Upper lobe of left lung (tissue), 6 donors: ENCODE results near the gene CAMKV. TPM values are rescaled to one million over a fixed set of nuclear protein-coding genes. Genes with fewer than 3 reads are reported as not detected.

Experiments
- ATAC-seq, 2 donors: fragments of 200-7000 bp; cut with Tn5 transposase; one replicate each; pipeline ENCODE4 v1.9.1; 2022; ENCODE audit warnings: mild to moderate bottlenecking in 2 of 2, moderate library complexity in 2 of 2; ENCODE audit not compliant: low FRiP score in 2 of 2
- DNase-seq, 2 donors: peaks; one replicate each; pipeline ENCODE4 v3.0.0-alpha.2; 2019 to 2020
- H3K27ac ChIP-seq, 4 donors: fragments of 200-600 bp; sonication (generic); one replicate each; pipeline ENCODE4 v1.5.1; 2016 to 2019
- H3K27me3 ChIP-seq, 4 donors: fragments of 200-600 bp; sonication (generic); one replicate each; pipeline ENCODE4 v1.5.1; 2017 to 2019
- H3K36me3 ChIP-seq, 4 donors: fragments of 200-600 bp; sonication (generic); one replicate each; pipeline ENCODE4 v1.5.1; 2016 to 2019
- H3K4me1 ChIP-seq, 4 donors: fragments of 200-600 bp; sonication (generic); one replicate each; pipeline ENCODE4 v1.5.1; 2018 to 2019
- H3K4me3 ChIP-seq, 4 donors: fragments of 200-600 bp; sonication (generic); one replicate each; pipeline ENCODE4 v1.5.1; 2017 to 2019; ENCODE audit warnings: mild to moderate bottlenecking in 2 of 4, moderate library complexity in 1 of 4
- H3K9me3 ChIP-seq, 4 donors: fragments of 200-600 bp; sonication (generic); one replicate each; pipeline ENCODE4 v1.5.1; 2018 to 2019
- EP300 ChIP-seq, 4 donors: sonication (generic); formaldehyde crosslinking; IDR thresholded peaks; one replicate each; pipeline ENCODE4 v1.5.1; 2017; ENCODE audit warnings: antibody characterized with exemption in 4 of 4, control low read depth in 2 of 4
- POLR2A ChIP-seq, 4 donors: fragments of 450-650 bp; IDR thresholded peaks; one replicate each; pipeline ENCODE4 v1.5.1; 2016 to 2017; ENCODE audit warnings: antibody characterized with exemption in 4 of 4, mild to moderate bottlenecking in 2 of 4
- POLR2AphosphoS5 ChIP-seq, 2 donors: sonication (generic); formaldehyde crosslinking; IDR thresholded peaks; one replicate each; pipeline ENCODE4 v1.5.1; 2017; ENCODE audit warnings: antibody characterized with exemption in 2 of 2
- WGBS, 2 donors: methylation state at CpG; one replicate each; pipeline ENCODE4 v1.1.5; 2017 to 2018; 5-methylcytosine and 5-hydroxymethylcytosine counted together
- total RNA-seq, 6 donors: library from RNA; depleted of rRNA in 4 of 6; stranded (reverse); fragments of >200 nt in 4 of 6; gene quantifications; one replicate each; pipeline versions ENCODE4 v1.1.0 to v1.2.1, GENCODE V29; 2016 to 2021
- TF ChIP-seq, protein P1 (sequence below), 6 experiments: fragments of 450-650 bp in 4 of 6; fragments of 200-600 bp in 2 of 6; sonication (generic) in 2 of 6; IDR thresholded peaks; one replicate each; pipeline ENCODE4 v1.5.1; 2016 to 2019; ENCODE audit warnings: antibody characterized with exemption in 6 of 6
- donor health status: DM: no; HTN: no; CAD: no; lungs with moderate emphysema.
- donor health status: DM: no; HTN: yes; CAD: no; lungs with severe emphysema.

Gene CAMKV
- total RNA-seq, 6 donors from 2014 or later = 0.43 TPM; not detected in 5

DNA sequence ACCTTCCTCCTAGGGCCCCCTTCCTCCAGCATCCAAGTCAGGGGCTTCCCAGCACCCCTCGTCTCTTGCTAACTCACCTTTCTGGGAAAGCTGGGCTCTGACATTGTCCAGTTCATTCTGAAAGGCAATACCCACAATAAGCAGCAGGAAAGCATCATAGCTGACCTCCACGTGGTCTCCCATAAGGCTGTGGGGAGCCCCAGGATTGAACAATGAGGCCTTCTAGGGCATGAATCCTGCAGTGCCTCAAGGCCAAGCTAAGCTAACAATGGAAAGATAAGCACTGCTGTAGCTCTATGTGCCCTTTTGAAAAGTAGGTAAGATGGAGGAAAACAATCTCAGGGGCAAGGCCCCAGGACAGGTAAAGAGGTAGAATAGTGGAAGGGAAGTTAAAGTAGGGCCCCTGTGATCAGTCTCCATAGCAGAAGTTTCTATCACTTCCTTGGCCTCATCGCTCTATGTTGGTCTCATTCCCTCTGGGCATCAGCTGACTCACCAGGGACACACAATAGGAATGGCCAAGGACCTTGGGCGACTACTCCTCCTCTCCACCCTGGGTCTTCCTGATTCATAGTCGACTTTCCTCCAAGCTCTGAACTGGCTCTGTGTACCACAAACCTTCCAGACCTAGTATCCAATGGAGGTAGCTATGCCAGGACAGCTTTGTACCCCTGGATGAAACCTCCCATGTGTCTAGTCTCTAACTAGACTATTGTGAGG is 25.1 kb downstream of the CAMKV start:
- H3K4me3 ChIP-seq = no peak overlapping the region
- DNase-seq = no peak
- H3K27me3 ChIP-seq = no peaks in the 10 kb centered on the region
- 84 to 94% methylated on average over 5 of the region's 5 CpGs for WGBS, 2 donors
- no peak for ATAC-seq
- no peaks in the 10 kb centered on the region for H3K36me3 ChIP-seq
- TF ChIP-seq, protein P1, sequence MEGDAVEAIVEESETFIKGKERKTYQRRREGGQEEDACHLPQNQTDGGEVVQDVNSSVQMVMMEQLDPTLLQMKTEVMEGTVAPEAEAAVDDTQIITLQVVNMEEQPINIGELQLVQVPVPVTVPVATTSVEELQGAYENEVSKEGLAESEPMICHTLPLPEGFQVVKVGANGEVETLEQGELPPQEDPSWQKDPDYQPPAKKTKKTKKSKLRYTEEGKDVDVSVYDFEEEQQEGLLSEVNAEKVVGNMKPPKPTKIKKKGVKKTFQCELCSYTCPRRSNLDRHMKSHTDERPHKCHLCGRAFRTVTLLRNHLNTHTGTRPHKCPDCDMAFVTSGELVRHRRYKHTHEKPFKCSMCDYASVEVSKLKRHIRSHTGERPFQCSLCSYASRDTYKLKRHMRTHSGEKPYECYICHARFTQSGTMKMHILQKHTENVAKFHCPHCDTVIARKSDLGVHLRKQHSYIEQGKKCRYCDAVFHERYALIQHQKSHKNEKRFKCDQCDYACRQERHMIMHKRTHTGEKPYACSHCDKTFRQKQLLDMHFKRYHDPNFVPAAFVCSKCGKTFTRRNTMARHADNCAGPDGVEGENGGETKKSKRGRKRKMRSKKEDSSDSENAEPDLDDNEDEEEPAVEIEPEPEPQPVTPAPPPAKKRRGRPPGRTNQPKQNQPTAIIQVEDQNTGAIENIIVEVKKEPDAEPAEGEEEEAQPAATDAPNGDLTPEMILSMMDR (IDR thresholded peaks at IDR 0.05) = no peak
- TF ChIP-seq POLR2AphosphoS5 (IDR thresholded peaks at IDR 0.05) (no peak), EP300 (IDR thresholded peaks at IDR 0.05) (no peak), POLR2A (IDR thresholded peaks at IDR 0.05) (no peak)
- H3K27ac ChIP-seq = no peak overlapping the region
- H3K9me3 ChIP-seq = no peaks in the 10 kb centered on the region
- peaks cover 0 to 6% (median under 1%) of the 10 kb centered on the region in 4 donors for H3K4me1 ChIP-seq

DNA sequence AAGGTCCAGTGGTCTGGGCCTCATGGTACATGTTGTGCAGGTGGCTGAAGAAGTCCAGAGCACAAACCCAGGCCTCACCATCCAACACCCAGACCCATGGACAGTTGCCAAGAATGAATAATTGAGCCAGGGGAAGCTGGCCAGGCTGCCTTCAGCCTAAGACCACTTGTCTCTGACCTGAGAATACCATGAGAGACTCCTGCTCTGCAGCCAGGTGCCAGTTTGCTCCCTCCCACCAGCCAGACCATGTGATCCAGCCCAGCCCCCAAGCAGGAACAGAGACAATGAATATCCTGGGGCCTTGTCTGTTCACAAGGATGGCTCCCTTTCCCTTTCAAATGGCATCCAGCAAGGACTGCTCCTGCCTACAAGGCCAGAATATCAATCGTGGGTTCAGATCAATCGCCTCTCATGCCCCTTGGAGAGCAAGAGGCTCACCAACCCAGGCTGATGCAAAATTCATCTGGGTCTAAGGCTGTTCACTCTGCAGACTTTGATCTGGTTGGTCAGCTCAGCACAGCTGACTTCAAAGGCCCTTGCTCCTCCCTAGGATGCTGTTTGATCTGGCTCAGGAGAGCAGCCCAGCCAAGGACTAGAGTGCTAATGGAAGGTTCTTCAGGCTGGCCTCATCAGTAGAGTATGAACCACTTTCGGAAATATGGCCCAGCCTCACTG is 26.7 kb downstream of the CAMKV start:
- Histone ChIP-seq H3K36me3 (no peaks in the 10 kb centered on the region), H3K4me1 (peaks cover 6 to 13% (median 8%) of the 10 kb centered on the region in 4 donors), H3K27ac (no peak overlapping the region), H3K9me3 (no peaks in the 10 kb centered on the region), H3K27me3 (no peaks in the 10 kb centered on the region), H3K4me3 (no peak overlapping the region)
- no peak for DNase-seq
- 90 to 98% methylated on average over 2 to 3 of the region's 3 CpGs for WGBS, 2 donors
- ATAC-seq = no peak
- TF ChIP-seq POLR2AphosphoS5 (IDR thresholded peaks at IDR 0.05) (no peak), POLR2A (IDR thresholded peaks at IDR 0.05) (no peak), EP300 (IDR thresholded peaks at IDR 0.05) (no peak)
- TF ChIP-seq, protein P1 (IDR thresholded peaks at IDR 0.05) = no peak

DNA sequence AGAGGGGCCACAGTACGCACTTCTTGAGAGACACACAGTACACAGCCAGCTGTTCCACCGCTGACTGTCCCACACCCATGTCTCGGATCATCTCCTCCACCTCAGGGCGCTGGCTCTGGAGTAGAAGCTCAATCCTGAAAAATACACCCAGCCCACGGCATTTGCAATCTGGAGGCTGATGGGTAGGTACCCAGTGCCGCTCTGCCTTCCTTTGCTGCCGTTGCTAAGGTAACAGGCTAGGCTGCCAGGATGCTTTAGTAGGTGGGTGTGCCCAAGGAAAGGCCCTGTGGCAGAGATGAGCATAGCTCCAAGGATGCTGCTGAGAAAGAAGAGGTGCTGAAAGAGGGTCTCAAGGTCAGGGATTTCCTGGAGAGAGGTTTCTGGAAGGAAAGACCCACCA is 27.9 kb downstream of the CAMKV start:
- no peaks in the 10 kb centered on the region for H3K36me3 ChIP-seq
- no peak for DNase-seq
- H3K27me3 ChIP-seq = no peaks in the 10 kb centered on the region
- 93 to 97% methylated on average over 7 of the region's 7 CpGs for WGBS, 2 donors
- no peak for ATAC-seq
- H3K4me3 ChIP-seq = no peak overlapping the region
- H3K27ac ChIP-seq = no peak overlapping the region
- no peaks in the 10 kb centered on the region for H3K9me3 ChIP-seq
- H3K4me1 ChIP-seq = peaks cover 6 to 13% (median 8%) of the 10 kb centered on the region in 4 donors
- TF ChIP-seq, protein P1 (IDR thresholded peaks at IDR 0.05) = no peak
- TF ChIP-seq EP300 (IDR thresholded peaks at IDR 0.05) = no peak
- TF ChIP-seq POLR2AphosphoS5 (IDR thresholded peaks at IDR 0.05) = no peak
- TF ChIP-seq POLR2A (IDR thresholded peaks at IDR 0.05) = no peak

DNA sequence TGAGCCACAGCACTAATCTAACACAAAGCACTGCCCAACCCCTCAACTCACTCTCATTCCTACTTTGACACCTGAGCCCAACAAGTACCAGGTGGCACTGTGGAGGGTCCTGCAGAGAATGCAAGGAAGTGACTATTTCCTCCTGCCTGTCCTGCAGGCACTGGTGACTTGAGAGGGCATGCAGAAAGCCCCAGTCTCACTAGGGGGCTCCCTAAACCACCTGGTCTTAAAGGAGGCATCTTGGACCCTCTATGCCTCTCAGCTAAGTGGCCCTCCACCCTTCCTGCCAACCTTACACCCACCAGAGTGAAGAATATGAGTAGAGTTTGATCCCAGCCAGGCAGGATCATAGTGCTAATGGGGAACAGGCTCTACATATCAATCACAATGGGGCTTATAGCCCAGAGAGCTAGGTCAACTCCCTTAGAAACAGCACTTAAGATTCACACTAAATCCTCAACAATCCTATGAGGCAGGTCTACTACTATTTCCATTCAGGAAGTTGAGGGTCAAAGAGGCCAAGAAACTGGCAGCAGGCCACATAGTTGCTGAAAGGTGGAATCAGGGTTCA is 28.5 kb downstream of the CAMKV start:
- Histone ChIP-seq H3K36me3 (no peaks in the 10 kb centered on the region), H3K27ac (no peak overlapping the region), H3K9me3 (no peaks in the 10 kb centered on the region), H3K27me3 (no peaks in the 10 kb centered on the region), H3K4me3 (no peak overlapping the region), H3K4me1 (peaks cover 6 to 13% (median 8%) of the 10 kb centered on the region in 4 donors)
- TF ChIP-seq EP300 (IDR thresholded peaks at IDR 0.05) = no peak
- TF ChIP-seq, protein P1 (IDR thresholded peaks at IDR 0.05) = peak in 1 of 6 experiments; percentile 13
- DNase-seq (no peak), ATAC-seq (no peak)
